NB4 (cell line): Measurements from ENCODE around the gene ARID3C.

Experiments used
- DNase-seq: peaks from one replicate; pipeline ENCODE4 v3.0.0; 2010; ENCODE audit warnings: low read depth
- H3K4me3 ChIP-seq: one replicate; pipeline ENCODE4 v1.5.1; 2011; ENCODE audit warnings: mild to moderate bottlenecking, low read depth, low read length, moderate library complexity
- CTCF ChIP-seq: IDR thresholded peaks from one replicate; pipeline ENCODE4 v1.5.1; 2012; ENCODE audit warnings: low read depth, low read length
- MAX ChIP-seq: IDR thresholded peaks from 2 replicates; pipeline ENCODE4 v1.6.1; 2011; ENCODE audit warnings: low read depth, low read length
- MYC ChIP-seq: IDR thresholded peaks from 2 replicates; pipeline ENCODE4 v1.6.1; 2011; ENCODE audit warnings: low read depth, low read length
- POLR2A ChIP-seq: IDR thresholded peaks from 2 replicates; pipeline ENCODE4 v1.6.1; 2011; ENCODE audit warnings: mild to moderate bottlenecking; ENCODE audit not compliant: insufficient read length; ENCODE audit errors: extremely low read depth

Gene ARID3C

GRCh38 chr9:34659592-34660253 lies 30.9 kb upstream of the ARID3C start:
- DNase-seq, result peak; percentile 40

GRCh38 chr9:34658461-34658860 lies 29.6 kb upstream of the ARID3C start:
- TF ChIP-seq CTCF (no peak), MAX (no peak), MYC (no peak), POLR2A (no peak)
- H3K4me3 ChIP-seq, result no peak overlapping the region
- no peak for DNase-seq

More at GRCh38 chr9:34659592-34660253, 30.9 kb upstream of the ARID3C start:
- no peak overlapping the region for H3K4me3 ChIP-seq
- no peak for TF ChIP-seq MYC
- TF ChIP-seq CTCF, result no peak
- TF ChIP-seq POLR2A, result no peak
- TF ChIP-seq MAX, result no peak

GRCh38 chr9:34656992-34657391 lies 28.1 kb upstream of the ARID3C start:
- TF ChIP-seq CTCF, result no peak
- TF ChIP-seq POLR2A, result no peak
- H3K4me3 ChIP-seq, result no peak overlapping the region
- DNase-seq, result no peak

- TF ChIP-seq MYC, result no peak
- TF ChIP-seq CTCF, result no peak
- TF ChIP-seq MAX, result no peak
- no peak for TF ChIP-seq POLR2A
- no peak for DNase-seq
Measured at GRCh38 chr9:34655394-34655793, 26.5 kb upstream of the ARID3C start.

GRCh38 chr9:34654323-34655051 lies 25.6 kb upstream of the ARID3C start:
- TF ChIP-seq CTCF, result no peak
- no peak for TF ChIP-seq MAX
- no peak for TF ChIP-seq MYC
- TF ChIP-seq POLR2A, result no peak
- no peak for DNase-seq

More at GRCh38 chr9:34655394-34655793, 26.5 kb upstream of the ARID3C start:
- H3K4me3 ChIP-seq, result no peak overlapping the region

More at GRCh38 chr9:34654323-34655051, 25.6 kb upstream of the ARID3C start:
- no peak overlapping the region for H3K4me3 ChIP-seq
